GM23338 (cell line): ENCODE measurements around the gene INPP5A.

Experiments used
- CREB1 ChIP-seq: fragments of 250-450 bp; sonication (Bioruptor Pico); IDR thresholded peaks from 2 replicates; pipeline ENCODE4 v1.5.0; 2020; ENCODE audit warnings: low read depth, mild to moderate bottlenecking, moderate library complexity
- EZH2 ChIP-seq: fragments of 200-600 bp; sonication (generic); IDR thresholded peaks from one replicate; pipeline ENCODE4 v1.8.0; 2017; ENCODE audit warnings: antibody characterized with exemption, mild to moderate bottlenecking, low read depth; ENCODE audit not compliant: unreplicated experiment
- EZH2phosphoT487 ChIP-seq: fragments of 200-600 bp; sonication (generic); IDR thresholded peaks from one replicate; pipeline ENCODE4 v1.8.1; 2018; ENCODE audit warnings: antibody characterized with exemption; ENCODE audit not compliant: unreplicated experiment
- JUNB ChIP-seq: IDR thresholded peaks from one replicate; pipeline ENCODE4 v1.6.1; 2016; ENCODE audit warnings: antibody characterized with exemption; ENCODE audit not compliant: unreplicated experiment
- NANOG ChIP-seq: IDR thresholded peaks from 2 replicates; pipeline ENCODE4 v1.6.1; 2016; ENCODE audit warnings: antibody characterized with exemption, borderline replicate concordance
- POLR2AphosphoS5 ChIP-seq: IDR thresholded peaks from 2 replicates; pipeline ENCODE4 v1.6.1; 2016; ENCODE audit warnings: antibody characterized with exemption, low read depth
- ZNF114 ChIP-seq: fragments of 250-450 bp; sonication (Bioruptor Pico); IDR thresholded peaks from 2 replicates; pipeline ENCODE4 v1.5.0; 2020; ENCODE audit warnings: mild to moderate bottlenecking, moderate library complexity
- TF ChIP-seq, protein P1 (sequence below): IDR thresholded peaks from one replicate; pipeline ENCODE4 v1.6.1; 2018; ENCODE audit warnings: antibody characterized with exemption; ENCODE audit not compliant: unreplicated experiment
- TF ChIP-seq, protein P2 (sequence below), 2 experiments: fragments of 200-600 bp in 1 of 2; sonication (generic) in 1 of 2; conservative IDR thresholded peaks; 2 replicates each; pipeline versions ENCODE4 v1.5.1 to v1.6.1; 2016 to 2017; ENCODE audit warnings: antibody characterized with exemption in 2 of 2, low read depth in 2 of 2, mild to moderate bottlenecking in 2 of 2, moderate library complexity in 1 of 2
- TF ChIP-seq, protein P3 (sequence below): IDR thresholded peaks from 2 replicates; pipeline ENCODE4 v1.6.1; 2016; ENCODE audit warnings: antibody characterized with exemption
- TF ChIP-seq, protein P4 (sequence below): fragments of 250-450 bp; sonication (Bioruptor Pico); IDR thresholded peaks from 2 replicates; pipeline ENCODE4 v1.5.0; 2020; ENCODE audit warnings: mild to moderate bottlenecking, moderate library complexity

DNA sequence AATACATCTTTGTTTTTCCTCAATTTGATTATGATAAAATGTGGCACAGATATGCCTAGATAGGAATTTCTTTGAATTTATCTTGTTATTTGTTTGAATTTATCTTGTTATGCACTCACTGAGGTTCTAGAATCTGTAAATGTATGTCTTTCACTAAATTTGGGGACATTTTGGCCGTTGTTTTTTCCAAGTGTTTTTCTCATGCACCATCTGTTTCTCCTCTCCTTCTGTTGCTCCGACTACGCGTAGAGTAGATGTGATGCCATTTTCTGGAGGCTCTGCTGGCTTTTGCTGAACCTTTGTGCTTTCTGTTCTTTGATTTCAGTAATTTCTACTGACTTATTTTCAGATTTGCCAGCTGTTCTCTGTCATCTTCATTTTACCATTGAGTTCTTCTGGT lies 101.9 kb downstream of the INPP5A start:
- TF ChIP-seq, protein P1, sequence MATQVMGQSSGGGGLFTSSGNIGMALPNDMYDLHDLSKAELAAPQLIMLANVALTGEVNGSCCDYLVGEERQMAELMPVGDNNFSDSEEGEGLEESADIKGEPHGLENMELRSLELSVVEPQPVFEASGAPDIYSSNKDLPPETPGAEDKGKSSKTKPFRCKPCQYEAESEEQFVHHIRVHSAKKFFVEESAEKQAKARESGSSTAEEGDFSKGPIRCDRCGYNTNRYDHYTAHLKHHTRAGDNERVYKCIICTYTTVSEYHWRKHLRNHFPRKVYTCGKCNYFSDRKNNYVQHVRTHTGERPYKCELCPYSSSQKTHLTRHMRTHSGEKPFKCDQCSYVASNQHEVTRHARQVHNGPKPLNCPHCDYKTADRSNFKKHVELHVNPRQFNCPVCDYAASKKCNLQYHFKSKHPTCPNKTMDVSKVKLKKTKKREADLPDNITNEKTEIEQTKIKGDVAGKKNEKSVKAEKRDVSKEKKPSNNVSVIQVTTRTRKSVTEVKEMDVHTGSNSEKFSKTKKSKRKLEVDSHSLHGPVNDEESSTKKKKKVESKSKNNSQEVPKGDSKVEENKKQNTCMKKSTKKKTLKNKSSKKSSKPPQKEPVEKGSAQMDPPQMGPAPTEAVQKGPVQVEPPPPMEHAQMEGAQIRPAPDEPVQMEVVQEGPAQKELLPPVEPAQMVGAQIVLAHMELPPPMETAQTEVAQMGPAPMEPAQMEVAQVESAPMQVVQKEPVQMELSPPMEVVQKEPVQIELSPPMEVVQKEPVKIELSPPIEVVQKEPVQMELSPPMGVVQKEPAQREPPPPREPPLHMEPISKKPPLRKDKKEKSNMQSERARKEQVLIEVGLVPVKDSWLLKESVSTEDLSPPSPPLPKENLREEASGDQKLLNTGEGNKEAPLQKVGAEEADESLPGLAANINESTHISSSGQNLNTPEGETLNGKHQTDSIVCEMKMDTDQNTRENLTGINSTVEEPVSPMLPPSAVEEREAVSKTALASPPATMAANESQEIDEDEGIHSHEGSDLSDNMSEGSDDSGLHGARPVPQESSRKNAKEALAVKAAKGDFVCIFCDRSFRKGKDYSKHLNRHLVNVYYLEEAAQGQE: no peak
- TF ChIP-seq POLR2AphosphoS5 (no peak), EZH2 (no peak), JUNB (no peak), EZH2phosphoT487 (no peak), NANOG (no peak), ZNF114 (CRISPR knock-in tag) (no peak), CREB1 (CRISPR knock-in tag) (no peak)
- TF ChIP-seq, protein P2, sequence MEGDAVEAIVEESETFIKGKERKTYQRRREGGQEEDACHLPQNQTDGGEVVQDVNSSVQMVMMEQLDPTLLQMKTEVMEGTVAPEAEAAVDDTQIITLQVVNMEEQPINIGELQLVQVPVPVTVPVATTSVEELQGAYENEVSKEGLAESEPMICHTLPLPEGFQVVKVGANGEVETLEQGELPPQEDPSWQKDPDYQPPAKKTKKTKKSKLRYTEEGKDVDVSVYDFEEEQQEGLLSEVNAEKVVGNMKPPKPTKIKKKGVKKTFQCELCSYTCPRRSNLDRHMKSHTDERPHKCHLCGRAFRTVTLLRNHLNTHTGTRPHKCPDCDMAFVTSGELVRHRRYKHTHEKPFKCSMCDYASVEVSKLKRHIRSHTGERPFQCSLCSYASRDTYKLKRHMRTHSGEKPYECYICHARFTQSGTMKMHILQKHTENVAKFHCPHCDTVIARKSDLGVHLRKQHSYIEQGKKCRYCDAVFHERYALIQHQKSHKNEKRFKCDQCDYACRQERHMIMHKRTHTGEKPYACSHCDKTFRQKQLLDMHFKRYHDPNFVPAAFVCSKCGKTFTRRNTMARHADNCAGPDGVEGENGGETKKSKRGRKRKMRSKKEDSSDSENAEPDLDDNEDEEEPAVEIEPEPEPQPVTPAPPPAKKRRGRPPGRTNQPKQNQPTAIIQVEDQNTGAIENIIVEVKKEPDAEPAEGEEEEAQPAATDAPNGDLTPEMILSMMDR (conservative IDR thresholded peaks at IDR 0.05; ENCODE audit: low read depth in 2 of 2): no peak
- TF ChIP-seq, protein P3, sequence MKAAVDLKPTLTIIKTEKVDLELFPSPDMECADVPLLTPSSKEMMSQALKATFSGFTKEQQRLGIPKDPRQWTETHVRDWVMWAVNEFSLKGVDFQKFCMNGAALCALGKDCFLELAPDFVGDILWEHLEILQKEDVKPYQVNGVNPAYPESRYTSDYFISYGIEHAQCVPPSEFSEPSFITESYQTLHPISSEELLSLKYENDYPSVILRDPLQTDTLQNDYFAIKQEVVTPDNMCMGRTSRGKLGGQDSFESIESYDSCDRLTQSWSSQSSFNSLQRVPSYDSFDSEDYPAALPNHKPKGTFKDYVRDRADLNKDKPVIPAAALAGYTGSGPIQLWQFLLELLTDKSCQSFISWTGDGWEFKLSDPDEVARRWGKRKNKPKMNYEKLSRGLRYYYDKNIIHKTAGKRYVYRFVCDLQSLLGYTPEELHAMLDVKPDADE: no peak
- TF ChIP-seq, protein P4, sequence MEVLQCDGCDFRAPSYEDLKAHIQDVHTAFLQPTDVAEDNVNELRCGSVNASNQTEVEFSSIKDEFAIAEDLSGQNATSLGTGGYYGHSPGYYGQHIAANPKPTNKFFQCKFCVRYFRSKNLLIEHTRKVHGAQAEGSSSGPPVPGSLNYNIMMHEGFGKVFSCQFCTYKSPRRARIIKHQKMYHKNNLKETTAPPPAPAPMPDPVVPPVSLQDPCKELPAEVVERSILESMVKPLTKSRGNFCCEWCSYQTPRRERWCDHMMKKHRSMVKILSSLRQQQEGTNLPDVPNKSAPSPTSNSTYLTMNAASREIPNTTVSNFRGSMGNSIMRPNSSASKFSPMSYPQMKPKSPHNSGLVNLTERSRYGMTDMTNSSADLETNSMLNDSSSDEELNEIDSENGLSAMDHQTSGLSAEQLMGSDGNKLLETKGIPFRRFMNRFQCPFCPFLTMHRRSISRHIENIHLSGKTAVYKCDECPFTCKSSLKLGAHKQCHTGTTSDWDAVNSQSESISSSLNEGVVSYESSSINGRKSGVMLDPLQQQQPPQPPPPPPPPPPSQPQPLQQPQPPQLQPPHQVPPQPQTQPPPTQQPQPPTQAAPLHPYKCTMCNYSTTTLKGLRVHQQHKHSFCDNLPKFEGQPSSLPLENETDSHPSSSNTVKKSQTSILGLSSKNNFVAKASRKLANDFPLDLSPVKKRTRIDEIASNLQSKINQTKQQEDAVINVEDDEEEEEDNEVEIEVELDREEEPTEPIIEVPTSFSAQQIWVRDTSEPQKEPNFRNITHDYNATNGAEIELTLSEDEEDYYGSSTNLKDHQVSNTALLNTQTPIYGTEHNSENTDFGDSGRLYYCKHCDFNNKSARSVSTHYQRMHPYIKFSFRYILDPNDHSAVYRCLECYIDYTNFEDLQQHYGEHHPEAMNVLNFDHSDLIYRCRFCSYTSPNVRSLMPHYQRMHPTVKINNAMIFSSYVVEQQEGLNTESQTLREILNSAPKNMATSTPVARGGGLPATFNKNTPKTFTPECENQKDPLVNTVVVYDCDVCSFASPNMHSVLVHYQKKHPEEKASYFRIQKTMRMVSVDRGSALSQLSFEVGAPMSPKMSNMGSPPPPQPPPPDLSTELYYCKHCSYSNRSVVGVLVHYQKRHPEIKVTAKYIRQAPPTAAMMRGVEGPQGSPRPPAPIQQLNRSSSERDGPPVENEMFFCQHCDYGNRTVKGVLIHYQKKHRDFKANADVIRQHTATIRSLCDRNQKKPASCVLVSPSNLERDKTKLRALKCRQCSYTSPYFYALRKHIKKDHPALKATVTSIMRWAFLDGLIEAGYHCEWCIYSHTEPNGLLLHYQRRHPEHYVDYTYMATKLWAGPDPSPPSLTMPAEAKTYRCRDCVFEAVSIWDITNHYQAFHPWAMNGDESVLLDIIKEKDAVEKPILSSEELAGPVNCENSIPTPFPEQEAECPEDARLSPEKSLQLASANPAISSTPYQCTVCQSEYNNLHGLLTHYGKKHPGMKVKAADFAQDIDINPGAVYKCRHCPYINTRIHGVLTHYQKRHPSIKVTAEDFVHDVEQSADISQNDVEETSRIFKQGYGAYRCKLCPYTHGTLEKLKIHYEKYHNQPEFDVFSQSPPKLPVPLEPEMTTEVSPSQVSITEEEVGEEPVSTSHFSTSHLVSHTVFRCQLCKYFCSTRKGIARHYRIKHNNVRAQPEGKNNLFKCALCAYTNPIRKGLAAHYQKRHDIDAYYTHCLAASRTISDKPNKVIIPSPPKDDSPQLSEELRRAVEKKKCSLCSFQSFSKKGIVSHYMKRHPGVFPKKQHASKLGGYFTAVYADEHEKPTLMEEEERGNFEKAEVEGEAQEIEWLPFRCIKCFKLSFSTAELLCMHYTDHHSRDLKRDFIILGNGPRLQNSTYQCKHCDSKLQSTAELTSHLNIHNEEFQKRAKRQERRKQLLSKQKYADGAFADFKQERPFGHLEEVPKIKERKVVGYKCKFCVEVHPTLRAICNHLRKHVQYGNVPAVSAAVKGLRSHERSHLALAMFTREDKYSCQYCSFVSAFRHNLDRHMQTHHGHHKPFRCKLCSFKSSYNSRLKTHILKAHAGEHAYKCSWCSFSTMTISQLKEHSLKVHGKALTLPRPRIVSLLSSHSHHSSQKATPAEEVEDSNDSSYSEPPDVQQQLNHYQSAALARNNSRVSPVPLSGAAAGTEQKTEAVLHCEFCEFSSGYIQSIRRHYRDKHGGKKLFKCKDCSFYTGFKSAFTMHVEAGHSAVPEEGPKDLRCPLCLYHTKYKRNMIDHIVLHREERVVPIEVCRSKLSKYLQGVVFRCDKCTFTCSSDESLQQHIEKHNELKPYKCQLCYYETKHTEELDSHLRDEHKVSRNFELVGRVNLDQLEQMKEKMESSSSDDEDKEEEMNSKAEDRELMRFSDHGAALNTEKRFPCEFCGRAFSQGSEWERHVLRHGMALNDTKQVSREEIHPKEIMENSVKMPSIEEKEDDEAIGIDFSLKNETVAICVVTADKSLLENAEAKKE (CRISPR knock-in tag): no peak
